ENCODE data around the gene LOX.

LOX gene

GRCh38 chr5:122067390-122067789 lies 10.7 kb downstream of the LOX start:
- Histone ChIP-seq H3K4me1 (ENCODE audit: control insufficient read depth, insufficient read depth, low read length) (no peaks in the 10 kb centered on the region), H3K27ac (ENCODE audit: low read depth, low read length) (no peak overlapping the region)

DNA sequence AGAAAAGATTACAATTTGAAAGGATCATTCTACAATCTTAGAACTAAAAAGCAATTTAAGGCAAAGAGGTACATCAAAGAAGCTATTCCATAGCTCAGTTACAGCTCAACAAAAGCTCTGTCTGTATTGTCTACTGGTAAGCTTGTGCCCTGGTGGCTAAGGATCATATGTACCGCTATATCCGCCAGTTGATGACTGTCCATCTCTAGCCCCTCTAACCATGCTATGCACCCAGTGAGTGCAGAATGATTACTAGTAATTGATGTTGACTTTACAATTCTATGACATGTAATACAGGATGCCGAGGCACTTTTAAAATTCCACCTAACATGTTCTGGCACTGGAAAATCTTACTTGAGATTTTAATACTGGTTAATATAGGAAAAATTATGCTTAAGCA lies 13.1 kb downstream of the LOX start:
- no peak overlapping the region for H3K4me3 ChIP-seq (ENCODE audit: low read length)
- no peak overlapping the region for H3K9ac ChIP-seq (ENCODE audit: low read length)
- H3K27ac ChIP-seq (ENCODE audit: low read depth, low read length) = no peak overlapping the region
- no peaks in the 10 kb centered on the region for H3K36me3 ChIP-seq (ENCODE audit: control insufficient read depth, insufficient read depth, low read length)
- H3K27me3 ChIP-seq (ENCODE audit: control insufficient read depth, insufficient read depth, low read length) = no peaks in the 10 kb centered on the region
- no peaks in the 10 kb centered on the region for H3K4me1 ChIP-seq (ENCODE audit: control insufficient read depth, insufficient read depth, low read length)

More at GRCh38 chr5:122067390-122067789, 10.7 kb downstream of the LOX start:
- Histone ChIP-seq H3K9ac (ENCODE audit: low read length) (no peak overlapping the region), H3K36me3 (ENCODE audit: control insufficient read depth, insufficient read depth, low read length) (no peaks in the 10 kb centered on the region), H3K4me3 (ENCODE audit: low read length) (no peak overlapping the region), H3K27me3 (ENCODE audit: control insufficient read depth, insufficient read depth, low read length) (no peaks in the 10 kb centered on the region)

DNA sequence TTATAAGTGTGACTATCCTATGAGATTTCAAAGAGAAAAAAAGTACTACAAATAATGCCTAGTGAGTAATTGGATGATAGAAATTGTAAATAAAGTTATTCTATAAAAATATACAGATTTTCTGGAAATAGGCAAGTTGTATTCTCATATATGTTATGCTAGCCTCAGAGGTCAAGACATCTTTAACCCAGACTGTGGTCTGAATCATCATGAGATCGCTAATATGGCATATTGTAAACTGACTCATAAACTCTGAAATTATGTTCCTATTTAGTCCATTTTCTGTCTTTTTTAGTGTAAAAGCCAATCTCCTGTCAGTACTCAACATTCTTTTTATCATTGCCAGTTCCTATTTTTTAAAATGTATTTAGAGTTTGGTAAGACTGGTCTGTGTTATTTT lies 14.2 kb downstream of the LOX start:
- Histone ChIP-seq H3K9ac (ENCODE audit: low read length) (no peak overlapping the region), H3K27ac (ENCODE audit: low read depth, low read length) (no peak overlapping the region), H3K4me3 (ENCODE audit: low read length) (no peak overlapping the region), H3K27me3 (ENCODE audit: control insufficient read depth, insufficient read depth, low read length) (no peaks in the 10 kb centered on the region), H3K4me1 (ENCODE audit: control insufficient read depth, insufficient read depth, low read length) (no peaks in the 10 kb centered on the region), H3K36me3 (ENCODE audit: control insufficient read depth, insufficient read depth, low read length) (no peaks in the 10 kb centered on the region)

GRCh38 chr5:122062205-122062604 lies 15.9 kb downstream of the LOX start:
- Histone ChIP-seq H3K4me1 (ENCODE audit: control insufficient read depth, insufficient read depth, low read length) (no peaks in the 10 kb centered on the region), H3K36me3 (ENCODE audit: control insufficient read depth, insufficient read depth, low read length) (no peaks in the 10 kb centered on the region), H3K27ac (ENCODE audit: low read depth, low read length) (no peak overlapping the region), H3K9ac (ENCODE audit: low read length) (no peak overlapping the region), H3K4me3 (ENCODE audit: low read length) (no peak overlapping the region), H3K27me3 (ENCODE audit: control insufficient read depth, insufficient read depth, low read length) (no peaks in the 10 kb centered on the region)

- Histone ChIP-seq H3K4me3 (ENCODE audit: low read length) (no peak overlapping the region), H3K4me1 (ENCODE audit: control insufficient read depth, insufficient read depth, low read length) (no peaks in the 10 kb centered on the region), H3K9ac (ENCODE audit: low read length) (no peak overlapping the region), H3K27me3 (ENCODE audit: control insufficient read depth, insufficient read depth, low read length) (no peaks in the 10 kb centered on the region), H3K27ac (ENCODE audit: low read depth, low read length) (no peak overlapping the region), H3K36me3 (ENCODE audit: control insufficient read depth, insufficient read depth, low read length) (no peaks in the 10 kb centered on the region)
These were observed 21.1 kb downstream of the LOX start for GRCh38 chr5:122056913-122057312.

DNA sequence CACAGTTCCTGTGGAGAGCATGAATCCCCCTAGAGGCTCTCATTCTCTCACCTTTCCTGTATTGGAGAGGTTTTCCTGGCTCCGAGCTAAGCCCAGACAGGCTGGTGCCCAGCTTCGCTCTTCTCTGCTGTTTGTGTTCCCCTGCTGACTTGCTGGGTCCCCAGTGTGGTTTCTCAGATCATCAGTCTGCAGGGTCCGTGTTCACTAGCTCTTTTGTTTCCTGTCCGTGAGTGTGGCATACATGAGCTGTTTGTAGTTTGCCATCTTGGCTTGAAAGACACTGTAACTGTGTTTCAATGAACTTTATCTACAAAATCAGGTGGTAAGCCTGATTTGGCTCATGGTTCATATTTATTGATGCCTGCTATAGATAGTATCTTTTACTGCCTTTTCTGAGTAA lies 23.8 kb downstream of the LOX start:
- Histone ChIP-seq H3K36me3 (ENCODE audit: control insufficient read depth, insufficient read depth, low read length) (no peaks in the 10 kb centered on the region), H3K27me3 (ENCODE audit: control insufficient read depth, insufficient read depth, low read length) (no peaks in the 10 kb centered on the region), H3K9ac (ENCODE audit: low read length) (no peak overlapping the region), H3K4me1 (ENCODE audit: control insufficient read depth, insufficient read depth, low read length) (no peaks in the 10 kb centered on the region), H3K4me3 (ENCODE audit: low read length) (no peak overlapping the region), H3K27ac (ENCODE audit: low read depth, low read length) (no peak overlapping the region)

DNA sequence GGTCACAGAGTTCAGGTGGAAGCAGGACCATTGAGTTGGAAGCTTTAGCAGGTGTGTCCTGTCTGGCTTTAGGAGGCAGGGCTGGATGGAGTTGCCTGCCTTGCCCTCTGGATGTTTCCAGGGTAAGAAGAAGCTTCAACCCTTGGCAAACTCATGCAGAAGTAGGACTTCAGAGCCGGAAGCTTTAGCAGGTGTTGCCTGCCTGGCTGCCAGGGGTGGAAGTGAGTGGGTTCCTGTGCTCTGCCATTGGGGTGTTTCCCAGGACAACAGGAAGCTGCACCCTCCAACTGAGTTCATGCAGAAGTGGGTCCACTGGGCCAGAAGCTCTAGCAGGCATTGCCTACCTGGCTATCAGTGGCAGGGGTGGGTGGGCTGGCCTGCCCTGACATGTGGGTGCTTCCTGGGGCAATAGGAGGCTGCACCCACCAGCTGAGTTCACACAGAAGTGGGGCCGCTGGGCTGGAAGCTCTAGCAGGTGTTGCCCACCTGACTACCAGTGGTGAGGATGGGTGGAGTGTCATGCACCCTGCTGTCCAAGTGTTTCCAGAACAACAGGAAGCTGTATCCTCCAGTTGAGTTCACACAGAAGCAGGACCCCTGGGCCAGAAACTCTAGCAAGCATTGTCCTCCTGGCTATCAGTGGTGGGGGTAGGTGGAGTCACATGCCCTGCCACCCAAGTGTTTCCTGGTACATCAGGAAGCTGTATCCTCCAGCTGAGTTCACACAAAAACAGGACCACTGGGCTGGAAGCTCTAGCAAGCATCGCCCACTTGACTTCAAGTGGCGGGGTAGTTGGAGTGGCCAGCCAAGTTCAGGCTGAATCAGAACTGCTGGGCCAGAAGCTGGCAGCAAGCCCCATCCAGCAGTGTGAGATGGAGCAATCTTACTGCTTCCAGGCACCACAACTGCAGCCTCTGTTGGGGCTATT lies 24.6 kb downstream of the LOX start:
- H3K4me3 ChIP-seq (ENCODE audit: low read length) = no peak overlapping the region
- no peak overlapping the region for H3K27ac ChIP-seq (ENCODE audit: low read depth, low read length)
- no peak overlapping the region for H3K9ac ChIP-seq (ENCODE audit: low read length)
- H3K27me3 ChIP-seq (ENCODE audit: control insufficient read depth, insufficient read depth, low read length) = no peaks in the 10 kb centered on the region
- H3K4me1 ChIP-seq (ENCODE audit: control insufficient read depth, insufficient read depth, low read length) = no peaks in the 10 kb centered on the region
- H3K36me3 ChIP-seq (ENCODE audit: control insufficient read depth, insufficient read depth, low read length) = no peaks in the 10 kb centered on the region

DNA sequence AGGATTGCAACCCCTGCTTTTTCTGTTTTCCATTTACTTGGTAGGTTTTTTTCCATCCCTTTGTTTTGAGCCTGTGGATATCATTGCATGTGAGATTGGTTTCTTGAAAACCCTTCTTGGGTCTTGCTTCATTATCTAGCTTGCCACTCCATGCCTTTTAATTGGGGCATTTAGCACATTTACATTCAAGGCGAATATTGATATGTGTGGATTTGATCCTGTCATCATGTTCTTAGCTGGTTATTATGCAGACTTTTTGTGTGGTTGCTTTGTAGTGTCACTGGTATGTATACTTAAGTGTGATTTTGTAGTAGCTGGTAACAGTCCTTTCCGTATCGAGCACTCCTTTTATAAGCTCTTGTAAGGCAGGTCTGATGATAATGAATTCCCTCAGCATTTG lies 26.5 kb downstream of the LOX start:
- H3K27me3 ChIP-seq (ENCODE audit: control insufficient read depth, insufficient read depth, low read length) = no peaks in the 10 kb centered on the region
- no peaks in the 10 kb centered on the region for H3K4me1 ChIP-seq (ENCODE audit: control insufficient read depth, insufficient read depth, low read length)
- H3K36me3 ChIP-seq (ENCODE audit: control insufficient read depth, insufficient read depth, low read length) = no peaks in the 10 kb centered on the region
- no peak overlapping the region for H3K4me3 ChIP-seq (ENCODE audit: low read length)
- H3K9ac ChIP-seq (ENCODE audit: low read length) = no peak overlapping the region
- no peak overlapping the region for H3K27ac ChIP-seq (ENCODE audit: low read depth, low read length)

GRCh38 chr5:122050959-122051358 lies 27.1 kb downstream of the LOX start:
- Histone ChIP-seq H3K27ac (ENCODE audit: low read depth, low read length) (no peak overlapping the region), H3K4me1 (ENCODE audit: control insufficient read depth, insufficient read depth, low read length) (no peaks in the 10 kb centered on the region), H3K36me3 (ENCODE audit: control insufficient read depth, insufficient read depth, low read length) (no peaks in the 10 kb centered on the region), H3K4me3 (ENCODE audit: low read length) (no peak overlapping the region), H3K9ac (ENCODE audit: low read length) (no peak overlapping the region), H3K27me3 (ENCODE audit: control insufficient read depth, insufficient read depth, low read length) (no peaks in the 10 kb centered on the region)

GRCh38 chr5:122040636-122041302 lies 37.3 kb downstream of the LOX start:
- Histone ChIP-seq H3K4me1 (ENCODE audit: control insufficient read depth, insufficient read depth, low read length) (no peaks in the 10 kb centered on the region), H3K27ac (ENCODE audit: low read depth, low read length) (no peak overlapping the region), H3K36me3 (ENCODE audit: control insufficient read depth, insufficient read depth, low read length) (no peaks in the 10 kb centered on the region), H3K27me3 (ENCODE audit: control insufficient read depth, insufficient read depth, low read length) (no peaks in the 10 kb centered on the region), H3K9ac (ENCODE audit: low read length) (no peak overlapping the region), H3K4me3 (ENCODE audit: low read length) (no peak overlapping the region)

DNA sequence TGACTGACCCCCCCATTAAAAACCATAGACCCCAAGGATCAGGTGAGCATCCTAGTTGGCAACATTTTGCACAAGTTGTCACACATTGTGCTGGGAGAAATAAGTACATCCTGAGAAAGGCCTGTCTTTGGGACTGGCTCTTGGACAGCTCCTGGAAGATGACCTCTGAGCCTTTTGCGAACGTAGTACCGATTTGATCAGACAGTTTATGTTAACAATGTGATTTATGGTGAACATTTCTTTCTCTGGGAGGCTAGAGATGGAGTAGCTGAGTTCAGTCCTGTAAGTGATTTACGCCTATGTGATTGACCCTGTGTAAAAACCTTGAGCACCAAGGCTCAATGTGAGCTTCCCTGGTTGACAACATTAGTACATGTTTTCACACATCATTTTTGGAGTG lies 41.7 kb downstream of the LOX start:
- no peak overlapping the region for H3K9ac ChIP-seq (ENCODE audit: low read length)
- no peaks in the 10 kb centered on the region for H3K4me1 ChIP-seq (ENCODE audit: control insufficient read depth, insufficient read depth, low read length)
- no peak overlapping the region for H3K27ac ChIP-seq (ENCODE audit: low read depth, low read length)
- H3K36me3 ChIP-seq (ENCODE audit: control insufficient read depth, insufficient read depth, low read length) = no peaks in the 10 kb centered on the region
- no peaks in the 10 kb centered on the region for H3K27me3 ChIP-seq (ENCODE audit: control insufficient read depth, insufficient read depth, low read length)
- H3K4me3 ChIP-seq (ENCODE audit: low read length) = no peak overlapping the region

DNA sequence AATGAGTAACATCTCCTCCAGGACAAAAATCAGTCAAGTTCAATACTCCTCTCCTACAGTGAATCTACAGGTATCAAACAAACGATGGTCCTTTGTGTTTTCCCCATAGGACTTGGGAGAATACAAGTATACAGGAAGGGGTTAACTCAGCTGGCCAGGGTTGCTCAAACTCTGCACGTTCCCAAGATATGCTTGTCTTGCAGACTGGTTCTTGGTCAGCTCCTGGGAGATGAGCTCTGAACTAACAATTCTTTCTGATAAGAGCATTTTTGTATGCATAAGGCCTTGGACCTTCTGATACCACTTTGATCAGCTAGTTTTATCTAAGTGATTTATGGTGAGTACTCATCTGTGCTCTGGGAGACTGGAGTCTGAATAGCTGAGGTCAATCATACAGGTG lies 42.1 kb downstream of the LOX start:
- no peaks in the 10 kb centered on the region for H3K27me3 ChIP-seq (ENCODE audit: control insufficient read depth, insufficient read depth, low read length)
- no peaks in the 10 kb centered on the region for H3K4me1 ChIP-seq (ENCODE audit: control insufficient read depth, insufficient read depth, low read length)
- H3K36me3 ChIP-seq (ENCODE audit: control insufficient read depth, insufficient read depth, low read length) = no peaks in the 10 kb centered on the region
- no peak overlapping the region for H3K9ac ChIP-seq (ENCODE audit: low read length)
- no peak overlapping the region for H3K4me3 ChIP-seq (ENCODE audit: low read length)
- no peak overlapping the region for H3K27ac ChIP-seq (ENCODE audit: low read depth, low read length)

GRCh38 chr5:122031836-122032235 lies 46.2 kb downstream of the LOX start:
- no peaks in the 10 kb centered on the region for H3K4me1 ChIP-seq (ENCODE audit: control insufficient read depth, insufficient read depth, low read length)
- H3K9ac ChIP-seq (ENCODE audit: low read length) = no peak overlapping the region
- H3K4me3 ChIP-seq (ENCODE audit: low read length) = no peak overlapping the region
- no peak overlapping the region for H3K27ac ChIP-seq (ENCODE audit: low read depth, low read length)
- H3K36me3 ChIP-seq (ENCODE audit: control insufficient read depth, insufficient read depth, low read length) = peaks cover 3% of the 10 kb centered on the region
- H3K27me3 ChIP-seq (ENCODE audit: control insufficient read depth, insufficient read depth, low read length) = no peaks in the 10 kb centered on the region
